ENCODE results near the gene SYT1. TPM values are rescaled to one million over a fixed set of nuclear protein-coding genes. Genes with fewer than 3 reads are reported as not detected.

The SYT1 gene
- total and polyA plus RNA-seq, 2 donors (not counting 1 experiment from before 2014, with no cell fraction given), result 0.60 to 1.3 TPM

- Histone ChIP-seq H2AFZ (ENCODE audit: insufficient read depth, low read depth, low read length, poor library complexity, severe bottlenecking) (no peak overlapping the region), H4K20me1 (ENCODE audit: control insufficient read depth, insufficient read depth, low read length, poor library complexity, severe bottlenecking) (no peaks in the 10 kb centered on the region), H3K4me1 (ENCODE audit: control insufficient read depth in 2 of 2, insufficient read depth in 2 of 2, low read length in 2 of 2) (no peaks in the 10 kb centered on the region), H3K9me3 (ENCODE audit: control extremely low read depth in 1 of 3, control insufficient read depth in 2 of 3, insufficient read depth in 1 of 3, low read length in 2 of 3) (no peaks in the 10 kb centered on the region), H3K79me2 (ENCODE audit: control insufficient read depth, insufficient read depth, low read length) (no peaks in the 10 kb centered on the region), H3K9ac (ENCODE audit: low read length) (no peak overlapping the region), H3K36me3 (replicated peaks in 1 of 2; ENCODE audit: control extremely low read depth in 1 of 2, control insufficient read depth in 1 of 2, extremely low read depth in 1 of 2, insufficient read depth in 2 of 2, low read length in 1 of 2) (no peaks in the 10 kb centered on the region), H3K4me3 (ENCODE audit: control extremely low read depth in 1 of 5, extremely low read depth in 1 of 5, insufficient read depth in 1 of 5, low read depth in 2 of 5, low read length in 4 of 5) (no peak overlapping the region), H3K4me2 (replicated peaks; ENCODE audit: low read depth, low read length, poor library complexity, severe bottlenecking) (no peak overlapping the region), H3K27ac (ENCODE audit: low read length in 2 of 2) (no peak overlapping the region), H3K27me3 (replicated peaks in 1 of 4; ENCODE audit: control extremely low read depth in 1 of 4, control insufficient read depth in 3 of 4, insufficient read depth in 4 of 4, low read length in 3 of 4) (no peaks in the 10 kb centered on the region)
- intact Hi-C loops (cut with micrococcal nuclease), result no loop called here
- ATAC-seq (ENCODE audit: low read depth) (no peak), DNase-seq (no peak)
- Mint-ChIP-seq H3K27me3 (no peaks in the 10 kb centered on the region), H3K4me3 (no peak overlapping the region), H3K4me1 (no peaks in the 10 kb centered on the region), H3K27ac (no peak overlapping the region), H3K9me3 (ENCODE audit: insufficient read depth) (no peaks in the 10 kb centered on the region)
- ChIA-PET CTCF (no interaction called here), POLR2A (no interaction called here)
- 86% methylated on average over 1 of the region's 1 CpG for WGBS (ENCODE audit: insufficient coverage)
- TF ChIP-seq EZH2 (IDR thresholded peaks at IDR 0.05; ENCODE audit: borderline replicate concordance, insufficient read depth, low read depth, low read length, poor library complexity, severe bottlenecking) (no peak), CTCF (IDR thresholded peaks at IDR 0.05) (no peak)
These were observed 298.4 kb downstream of the SYT1 start for GRCh38 chr12:79162948-79163347.

DNA sequence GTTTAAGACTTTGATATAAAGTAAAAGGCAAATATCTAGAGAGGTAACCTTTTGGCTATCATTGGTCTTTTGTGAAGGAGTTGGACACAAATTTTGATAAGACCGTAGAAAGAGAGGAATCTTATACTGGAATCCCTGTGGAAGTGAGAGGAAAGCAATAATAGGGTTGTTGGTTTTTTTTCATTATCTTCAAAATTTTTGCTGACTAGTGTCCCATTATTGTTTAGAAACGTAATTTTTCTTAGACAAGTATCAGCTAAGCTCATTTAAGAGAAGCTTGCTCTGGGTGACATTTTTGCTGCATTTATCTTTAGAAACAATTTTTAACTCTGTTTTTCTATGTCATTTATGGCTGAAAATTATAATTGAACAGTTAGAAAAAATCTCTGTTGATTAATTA is 300.3 kb downstream of the SYT1 start:
- no peak for ATAC-seq (ENCODE audit: low read depth)
- Mint-ChIP-seq H3K4me1 (no peaks in the 10 kb centered on the region), H3K27ac (no peak overlapping the region), H3K9me3 (ENCODE audit: insufficient read depth) (no peaks in the 10 kb centered on the region), H3K27me3 (no peaks in the 10 kb centered on the region), H3K4me3 (no peak overlapping the region)
- Histone ChIP-seq H3K9me3 (ENCODE audit: control extremely low read depth in 1 of 3, control insufficient read depth in 2 of 3, insufficient read depth in 1 of 3, low read length in 2 of 3) (no peaks in the 10 kb centered on the region), H3K4me2 (replicated peaks; ENCODE audit: low read depth, low read length, poor library complexity, severe bottlenecking) (no peak overlapping the region), H2AFZ (ENCODE audit: insufficient read depth, low read depth, low read length, poor library complexity, severe bottlenecking) (no peak overlapping the region), H3K79me2 (ENCODE audit: control insufficient read depth, insufficient read depth, low read length) (no peaks in the 10 kb centered on the region), H3K27ac (ENCODE audit: low read length in 2 of 2) (no peak overlapping the region), H4K20me1 (ENCODE audit: control insufficient read depth, insufficient read depth, low read length, poor library complexity, severe bottlenecking) (no peaks in the 10 kb centered on the region), H3K4me1 (ENCODE audit: control insufficient read depth in 2 of 2, insufficient read depth in 2 of 2, low read length in 2 of 2) (no peaks in the 10 kb centered on the region), H3K36me3 (replicated peaks in 1 of 2; ENCODE audit: control extremely low read depth in 1 of 2, control insufficient read depth in 1 of 2, extremely low read depth in 1 of 2, insufficient read depth in 2 of 2, low read length in 1 of 2) (no peaks in the 10 kb centered on the region), H3K4me3 (ENCODE audit: control extremely low read depth in 1 of 5, extremely low read depth in 1 of 5, insufficient read depth in 1 of 5, low read depth in 2 of 5, low read length in 4 of 5) (no peak overlapping the region), H3K27me3 (replicated peaks in 1 of 4; ENCODE audit: control extremely low read depth in 1 of 4, control insufficient read depth in 3 of 4, insufficient read depth in 4 of 4, low read length in 3 of 4) (no peaks in the 10 kb centered on the region), H3K9ac (ENCODE audit: low read length) (no peak overlapping the region)
- intact Hi-C loops (cut with micrococcal nuclease), result no loop called here
- TF ChIP-seq EZH2 (IDR thresholded peaks at IDR 0.05; ENCODE audit: borderline replicate concordance, insufficient read depth, low read depth, low read length, poor library complexity, severe bottlenecking) (no peak), CTCF (IDR thresholded peaks at IDR 0.05) (no peak)
- DNase-seq, result no peak
- no CpG with 5 or more reads among the region's 2 CpGs for WGBS (ENCODE audit: insufficient coverage)
- ChIA-PET CTCF (no interaction called here), POLR2A (no interaction called here)

Data from B cell (primary cell).